ENCODE results near the gene HOXD12. TPM values are rescaled to one million over a fixed set of nuclear protein-coding genes. Genes with fewer than 3 reads are reported as not detected.

The HOXD12 gene
- total RNA-seq, 2 experiments from 2014 or later = not detected

DNA sequence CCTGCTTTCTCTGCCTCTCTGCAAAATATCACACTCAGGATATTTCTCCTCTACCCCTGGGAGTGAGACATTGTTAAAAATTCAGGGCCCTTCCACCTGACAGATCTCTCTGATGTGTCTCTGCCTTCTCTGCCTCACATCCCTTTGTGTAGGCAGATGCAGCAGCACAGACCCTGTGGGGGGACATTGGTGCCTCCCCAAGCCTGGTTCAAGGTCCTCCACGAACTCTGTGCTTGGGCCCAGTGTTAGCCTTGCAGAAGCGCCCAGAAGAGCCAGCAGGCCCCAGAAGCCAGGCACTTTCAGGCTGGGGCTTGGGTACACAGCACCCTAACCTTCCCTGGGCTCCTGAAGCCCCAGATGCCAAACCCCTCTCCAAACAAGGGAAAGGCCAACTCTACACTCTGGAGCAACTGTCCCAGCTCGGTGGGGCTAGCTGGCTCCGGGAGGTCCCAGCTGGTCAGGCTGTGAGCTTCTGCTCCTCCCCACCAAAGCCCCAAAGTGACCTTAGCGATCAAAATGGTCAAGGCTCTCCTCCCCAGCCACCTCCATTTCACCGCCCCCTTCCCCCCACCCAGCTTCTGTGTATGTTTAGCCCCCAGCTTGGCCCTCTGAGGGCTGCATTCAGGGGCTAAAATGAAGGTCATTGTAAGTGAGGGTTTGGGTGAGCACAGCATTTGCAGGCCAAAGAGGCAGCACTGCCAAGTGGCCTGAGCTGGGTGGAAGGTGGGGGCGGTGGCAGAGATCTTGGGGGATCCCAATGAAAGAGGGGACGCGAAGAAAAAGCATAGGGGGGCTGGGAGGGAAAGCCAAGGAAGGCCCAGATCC lies 25.6 kb downstream of the HOXD12 start:
- ChIA-PET CTCF (interaction anchor here (0.9 to 9.8 kb wide), 11 partner anchors 10 to 1024 kb away, joined by 3 to 95 read pairs (median 21); partner anchors contain the start of gene HOXD10), POLR2A (no interaction called here)
- Mint-ChIP-seq H3K36me3 (ENCODE audit: low read depth) (no peaks in the 10 kb centered on the region), H3K9me3 (no peaks in the 10 kb centered on the region), H3K4me3 (no peak overlapping the region), H3K4me1 (ENCODE audit: low read depth) (peaks cover 22% of the 10 kb centered on the region), H3K27ac (no peak overlapping the region), H3K27me3 (peaks cover 72% of the 10 kb centered on the region)
- no peak for ATAC-seq
- intact Hi-C loops (cut with micrococcal nuclease) = loop anchor here (5.0 kb wide), 4 partner anchors 37 to 1022 kb away; no protein-coding TSS in a partner anchor
- TF ChIP-seq, protein P1, sequence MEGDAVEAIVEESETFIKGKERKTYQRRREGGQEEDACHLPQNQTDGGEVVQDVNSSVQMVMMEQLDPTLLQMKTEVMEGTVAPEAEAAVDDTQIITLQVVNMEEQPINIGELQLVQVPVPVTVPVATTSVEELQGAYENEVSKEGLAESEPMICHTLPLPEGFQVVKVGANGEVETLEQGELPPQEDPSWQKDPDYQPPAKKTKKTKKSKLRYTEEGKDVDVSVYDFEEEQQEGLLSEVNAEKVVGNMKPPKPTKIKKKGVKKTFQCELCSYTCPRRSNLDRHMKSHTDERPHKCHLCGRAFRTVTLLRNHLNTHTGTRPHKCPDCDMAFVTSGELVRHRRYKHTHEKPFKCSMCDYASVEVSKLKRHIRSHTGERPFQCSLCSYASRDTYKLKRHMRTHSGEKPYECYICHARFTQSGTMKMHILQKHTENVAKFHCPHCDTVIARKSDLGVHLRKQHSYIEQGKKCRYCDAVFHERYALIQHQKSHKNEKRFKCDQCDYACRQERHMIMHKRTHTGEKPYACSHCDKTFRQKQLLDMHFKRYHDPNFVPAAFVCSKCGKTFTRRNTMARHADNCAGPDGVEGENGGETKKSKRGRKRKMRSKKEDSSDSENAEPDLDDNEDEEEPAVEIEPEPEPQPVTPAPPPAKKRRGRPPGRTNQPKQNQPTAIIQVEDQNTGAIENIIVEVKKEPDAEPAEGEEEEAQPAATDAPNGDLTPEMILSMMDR (IDR thresholded peaks at IDR 0.05) = no peak
- DNase-seq = no peak

DNA sequence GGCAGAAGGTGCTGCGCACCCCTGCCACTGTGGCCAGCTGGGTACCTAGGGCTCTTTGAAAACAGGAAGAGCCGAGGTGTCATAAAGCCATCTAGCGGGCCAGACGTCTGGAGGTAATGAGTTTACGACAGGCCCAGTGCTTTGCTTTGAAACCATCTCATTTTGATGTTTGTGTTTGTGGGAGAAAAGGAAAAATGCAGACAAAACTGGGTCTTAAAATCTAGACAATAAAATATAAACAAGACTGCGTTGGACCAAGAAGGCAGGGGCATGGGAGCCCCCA lies 26.1 kb downstream of the HOXD12 start:
- H3K27ac Mint-ChIP-seq = no peak overlapping the region
- ATAC-seq (no peak), DNase-seq (no peak)
- H3K4me3 Mint-ChIP-seq = no peak overlapping the region
- peaks cover 22% of the 10 kb centered on the region for H3K4me1 Mint-ChIP-seq (ENCODE audit: low read depth)
- CTCF ChIA-PET = interaction anchor here (0.9 to 9.8 kb wide), 13 partner anchors 10 to 1023 kb away, joined by 3 to 95 read pairs (median 18); partner anchors contain the start of gene HOXD10
- no peaks in the 10 kb centered on the region for H3K36me3 Mint-ChIP-seq (ENCODE audit: low read depth)
- no peaks in the 10 kb centered on the region for H3K9me3 Mint-ChIP-seq
- POLR2A ChIA-PET = no interaction called here
- intact Hi-C loops (cut with micrococcal nuclease) = loop anchor here (5.0 kb wide), 2 partner anchors 527 to 1022 kb away; no protein-coding TSS in a partner anchor
- H3K27me3 Mint-ChIP-seq = peaks cover 69% of the 10 kb centered on the region
- TF ChIP-seq, protein P1 (IDR thresholded peaks at IDR 0.05) = no peak

DNA sequence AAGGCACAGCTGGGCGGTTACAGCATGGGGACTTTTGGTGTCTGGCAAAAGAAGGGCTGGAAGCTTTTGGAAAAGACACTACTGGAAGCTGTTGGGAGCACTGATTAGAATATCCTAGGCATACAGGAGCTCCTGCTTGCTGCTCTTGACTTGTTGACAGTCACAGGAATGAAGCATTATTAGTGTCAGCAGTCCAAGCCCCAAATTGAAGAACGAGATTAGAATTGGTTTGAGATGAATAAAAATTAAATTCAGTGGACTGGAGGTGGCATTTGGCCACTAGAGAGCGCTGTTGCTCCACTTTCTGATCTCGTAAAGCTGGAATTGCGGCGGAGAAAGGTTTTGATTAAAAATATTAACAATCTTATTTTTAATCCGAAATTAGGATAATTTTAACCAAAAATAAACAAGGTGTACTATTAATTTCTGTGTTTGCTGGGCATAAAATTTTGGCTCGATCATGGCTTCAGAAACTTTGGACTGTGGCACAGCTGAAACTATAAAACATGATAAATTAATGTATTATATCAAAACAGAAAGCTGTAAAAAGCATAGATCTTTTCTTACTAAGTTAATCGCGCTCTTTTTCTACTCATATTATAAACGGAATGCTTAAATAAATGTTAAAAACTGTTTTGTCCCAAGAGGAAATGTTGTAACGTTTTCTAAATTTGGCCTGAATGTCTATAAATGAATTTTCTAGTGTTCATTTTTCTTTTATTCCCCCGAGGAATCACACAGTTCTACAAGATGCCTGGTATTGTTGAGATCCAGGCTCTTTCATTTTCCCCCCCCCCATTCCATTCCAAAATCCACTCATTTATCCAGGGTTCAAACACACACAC lies 27.6 kb downstream of the HOXD12 start:
- Mint-ChIP-seq H3K36me3 (ENCODE audit: low read depth) (no peaks in the 10 kb centered on the region), H3K27ac (no peak overlapping the region), H3K27me3 (peaks cover 71% of the 10 kb centered on the region), H3K4me1 (ENCODE audit: low read depth) (peaks cover 26% of the 10 kb centered on the region), H3K4me3 (no peak overlapping the region), H3K9me3 (no peaks in the 10 kb centered on the region)
- ChIA-PET POLR2A (interaction anchor here (0.6 to 1.1 kb wide), 4 partner anchors 264 to 861 kb away, joined by 3 read pairs; no protein-coding TSS in a partner anchor), CTCF (interaction anchor here (0.6 to 9.8 kb wide), 53 partner anchors 9 to 1038 kb away, joined by 3 to 95 read pairs (median 4); partner anchors contain the start of genes EVX2, HOXD10 and HOXD4)
- intact Hi-C loops (cut with micrococcal nuclease) = loop anchor here (5.0 kb wide), 2 partner anchors 525 to 1020 kb away; no protein-coding TSS in a partner anchor
- DNase-seq (peak; percentile 81), ATAC-seq (no peak)
- TF ChIP-seq, protein P1 (IDR thresholded peaks at IDR 0.05) = peak; percentile 90

DNA sequence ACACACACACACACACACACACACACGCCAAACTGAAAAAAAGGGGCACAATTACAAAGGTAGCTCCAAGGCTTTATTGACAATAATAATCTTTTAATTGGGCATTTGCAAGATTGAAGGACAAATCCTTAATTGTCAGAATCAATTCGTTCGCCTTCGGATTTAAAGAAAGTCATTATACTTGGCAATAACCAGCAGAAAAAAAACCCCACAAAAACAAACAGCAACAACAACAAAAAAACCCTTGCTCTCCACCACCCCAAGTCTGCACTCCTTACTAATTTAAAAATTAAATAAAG lies 28.1 kb downstream of the HOXD12 start:
- ATAC-seq (no peak), DNase-seq (no peak)
- no peaks in the 10 kb centered on the region for H3K36me3 Mint-ChIP-seq (ENCODE audit: low read depth)
- peaks cover 73% of the 10 kb centered on the region for H3K27me3 Mint-ChIP-seq
- ChIA-PET POLR2A (interaction anchor here (0.6 kb wide), 2 partner anchors 263 to 860 kb away, joined by 3 read pairs; no protein-coding TSS in a partner anchor), CTCF (interaction anchor here (0.6 to 9.8 kb wide), 29 partner anchors 9 to 1034 kb away, joined by 3 to 95 read pairs (median 8); partner anchors contain the start of genes HOXD10 and HOXD4)
- intact Hi-C loops (cut with micrococcal nuclease) = loop anchor here (5.0 kb wide), 2 partner anchors 525 to 1020 kb away; no protein-coding TSS in a partner anchor
- H3K4me1 Mint-ChIP-seq (ENCODE audit: low read depth) = peaks cover 28% of the 10 kb centered on the region
- no peaks in the 10 kb centered on the region for H3K9me3 Mint-ChIP-seq
- H3K4me3 Mint-ChIP-seq = no peak overlapping the region
- TF ChIP-seq, protein P1 (IDR thresholded peaks at IDR 0.05) = no peak
- no peak overlapping the region for H3K27ac Mint-ChIP-seq
